Measurements from ENCODE around the gene OMP. TPM values are rescaled to one million over a fixed set of nuclear protein-coding genes. Genes with fewer than 3 reads are reported as not detected.

Gene OMP
- total and polyA plus RNA-seq, 2 donors (not counting 3 experiments of a cell fraction or from before 2014, with no cell fraction given), result 0.80 TPM; not detected in 1

GRCh38 chr11:77093987-77094840 is 8.4 kb upstream of the OMP start:
- Histone ChIP-seq H4K20me1 (replicated peaks; ENCODE audit: control insufficient read depth, extremely low read depth, insufficient read depth, low read length) (no peaks in the 10 kb centered on the region), H2AFZ (ENCODE audit: low read depth, low read length) (no peak overlapping the region), H3K79me2 (ENCODE audit: control insufficient read depth, insufficient read depth, low read length) (no peaks in the 10 kb centered on the region), H3K9me3 (replicated peaks; ENCODE audit: control insufficient read depth, insufficient read depth, low read length) (no peaks in the 10 kb centered on the region), H3K36me3 (ENCODE audit: control insufficient read depth in 2 of 2, extremely low read depth in 1 of 2, insufficient read depth in 2 of 2, low read length in 2 of 2) (peaks cover 0 to 3% of the 10 kb centered on the region in 2 experiments), H3K4me3 (replicated peaks in 1 of 3; ENCODE audit: insufficient read depth in 1 of 3, low read depth in 1 of 3, low read length in 3 of 3) (no peak overlapping the region), H3K27me3 (ENCODE audit: control insufficient read depth in 2 of 2, insufficient read depth in 2 of 2, low read length in 2 of 2) (no peaks in the 10 kb centered on the region), H3K4me1 (ENCODE audit: control insufficient read depth, extremely low read depth, insufficient read depth, low read length) (no peaks in the 10 kb centered on the region), H3K9ac (replicated peaks; ENCODE audit: extremely low read depth, insufficient read depth, low read length) (no peak overlapping the region), H3K9me1 (replicated peaks; ENCODE audit: control insufficient read depth, extremely low read depth, insufficient read depth, low read length) (no peaks in the 10 kb centered on the region), H3K4me2 (ENCODE audit: insufficient read depth, low read length) (no peak overlapping the region), H3K27ac (ENCODE audit: insufficient read depth, low read depth, low read length) (no peak overlapping the region)
- CTCF ChIA-PET, result interaction anchor here (0.8 to 7.3 kb wide), 5 partner anchors 10 to 46 kb away, joined by 3 to 148 read pairs (median 5); partner anchors contain the start of gene CAPN5
- no peak for FAIRE-seq
- no TSS peak for BruUV-seq (replicated peaks)
- intact Hi-C loops (cut with micrococcal nuclease), result loop anchor here (5.0 kb wide), 1 partner anchor 172 kb away; no protein-coding TSS in a partner anchor
- TF ChIP-seq JUN (IDR thresholded peaks at IDR 0.05; ENCODE audit: borderline replicate concordance, insufficient read depth, insufficient read length, low read depth) (no peak), MAX (IDR thresholded peaks at IDR 0.05; ENCODE audit: insufficient read depth, insufficient read length) (no peak), CTCF (IDR thresholded peaks at IDR 0.05; ENCODE audit: extremely low read depth in 1 of 2, insufficient read depth in 1 of 2, low read depth in 1 of 2, low read length in 2 of 2) (no peak), MYC (IDR thresholded peaks at IDR 0.05; ENCODE audit: low read depth, low read length) (no peak)
- POLR2A ChIA-PET, result no interaction called here
- dilution Hi-C loops (cut with MboI; ENCODE audit: extremely low pct_ligation_motif_present, low sequenced_read_pairs), result no loop called here
- DNase-seq (ENCODE audit: low read depth, low spot score), result no peak

All from endothelial cell of umbilical vein (primary cell).